NAMALWA (cell line): Measurements from ENCODE around the gene COL4A1.

Experiments
- DNase-seq: peaks from one replicate; pipeline ENCODE4 v3.0.0-alpha.2; 2015; ENCODE audit warnings: low spot score

Gene COL4A1

DNA sequence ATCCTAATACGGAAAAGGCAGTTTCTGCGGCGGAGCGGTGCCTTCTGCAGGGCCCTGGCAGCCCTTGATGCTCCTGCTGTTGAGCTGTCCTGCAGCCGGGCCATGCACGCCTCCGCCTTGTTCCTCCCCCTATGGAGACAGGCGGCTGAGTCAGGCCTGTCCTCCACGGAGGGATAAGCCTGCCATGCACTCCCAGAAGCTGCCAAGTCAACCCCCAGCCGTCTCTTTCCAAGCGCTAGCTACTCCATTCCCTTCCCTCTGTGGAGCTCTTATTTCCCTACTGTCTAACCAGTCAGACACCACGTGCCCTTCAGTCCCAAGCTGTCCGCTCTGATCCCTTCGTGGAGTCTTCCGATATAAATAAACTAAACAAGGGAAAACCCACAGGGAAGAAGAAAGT is 197.0 kb downstream of the COL4A1 start:
- no peak for DNase-seq

DNA sequence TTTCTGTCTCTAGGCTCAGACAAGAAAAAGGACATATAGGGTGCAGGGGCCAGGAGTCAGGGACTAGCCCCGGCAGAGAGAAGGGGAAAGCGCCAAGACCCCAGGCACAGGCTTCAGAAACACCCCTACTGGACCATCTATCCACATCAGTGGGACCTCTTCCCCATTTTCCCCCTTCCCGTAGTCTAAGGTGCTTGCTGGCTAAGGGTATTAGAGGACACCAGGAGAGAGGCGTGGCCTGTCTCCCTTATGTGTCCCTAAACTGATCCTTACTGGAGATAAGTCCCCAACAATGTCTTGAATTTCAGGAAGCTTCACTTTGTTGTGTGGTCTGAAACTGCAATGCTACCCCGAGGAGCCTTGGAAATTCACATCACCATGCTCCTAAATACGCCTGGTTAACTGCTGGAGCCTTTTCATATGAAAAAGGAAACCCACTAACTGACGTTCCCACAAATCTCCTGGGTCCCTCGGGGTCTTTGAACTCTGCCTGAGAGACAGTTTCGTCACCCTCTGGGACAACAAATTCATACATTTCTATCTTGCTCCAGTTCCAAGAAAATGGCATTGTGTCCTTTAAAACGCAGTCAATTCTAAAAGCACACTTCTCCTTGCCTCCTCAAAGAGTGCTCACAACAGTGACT is 197.7 kb downstream of the COL4A1 start:
- no peak for DNase-seq

DNA sequence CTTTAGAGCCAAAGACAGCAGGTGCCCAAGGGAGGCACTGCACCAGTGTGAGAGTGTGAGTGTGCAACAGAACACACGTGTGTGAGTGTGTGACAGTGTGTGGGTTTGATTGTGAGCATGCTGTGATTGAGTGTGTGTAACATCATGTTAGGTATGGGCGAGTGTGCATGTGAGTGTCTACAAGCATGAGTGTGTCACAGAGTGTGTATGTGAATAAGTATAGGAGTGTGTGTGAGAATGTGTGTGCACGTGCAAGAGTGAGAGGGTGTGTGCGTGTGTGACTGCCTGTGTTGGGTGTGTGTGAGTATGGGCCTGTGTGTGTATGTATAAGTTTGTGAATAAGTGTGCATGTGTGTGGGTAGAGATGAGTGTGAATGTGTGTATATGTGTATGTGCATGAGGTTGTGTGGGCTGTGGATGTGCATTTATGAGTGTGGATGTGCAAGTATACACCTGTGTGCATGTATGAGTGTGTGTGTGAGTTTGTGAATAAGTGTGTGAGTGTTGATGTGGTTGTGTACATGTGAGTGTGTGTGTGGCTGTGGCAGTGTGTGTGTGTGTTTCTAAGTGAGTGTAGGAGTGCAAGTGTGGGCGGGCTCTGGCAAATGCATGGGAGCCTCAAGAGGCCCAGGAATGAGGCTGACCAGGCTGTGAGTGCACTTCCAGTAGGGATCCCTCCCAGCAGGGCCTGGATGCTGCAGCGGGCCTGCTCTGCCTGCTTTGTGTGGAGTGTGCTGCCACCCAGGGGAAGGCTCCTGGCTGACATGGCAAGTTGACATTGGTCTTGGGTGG is 198.4 kb downstream of the COL4A1 start:
- peak; percentile 26 for DNase-seq

DNA sequence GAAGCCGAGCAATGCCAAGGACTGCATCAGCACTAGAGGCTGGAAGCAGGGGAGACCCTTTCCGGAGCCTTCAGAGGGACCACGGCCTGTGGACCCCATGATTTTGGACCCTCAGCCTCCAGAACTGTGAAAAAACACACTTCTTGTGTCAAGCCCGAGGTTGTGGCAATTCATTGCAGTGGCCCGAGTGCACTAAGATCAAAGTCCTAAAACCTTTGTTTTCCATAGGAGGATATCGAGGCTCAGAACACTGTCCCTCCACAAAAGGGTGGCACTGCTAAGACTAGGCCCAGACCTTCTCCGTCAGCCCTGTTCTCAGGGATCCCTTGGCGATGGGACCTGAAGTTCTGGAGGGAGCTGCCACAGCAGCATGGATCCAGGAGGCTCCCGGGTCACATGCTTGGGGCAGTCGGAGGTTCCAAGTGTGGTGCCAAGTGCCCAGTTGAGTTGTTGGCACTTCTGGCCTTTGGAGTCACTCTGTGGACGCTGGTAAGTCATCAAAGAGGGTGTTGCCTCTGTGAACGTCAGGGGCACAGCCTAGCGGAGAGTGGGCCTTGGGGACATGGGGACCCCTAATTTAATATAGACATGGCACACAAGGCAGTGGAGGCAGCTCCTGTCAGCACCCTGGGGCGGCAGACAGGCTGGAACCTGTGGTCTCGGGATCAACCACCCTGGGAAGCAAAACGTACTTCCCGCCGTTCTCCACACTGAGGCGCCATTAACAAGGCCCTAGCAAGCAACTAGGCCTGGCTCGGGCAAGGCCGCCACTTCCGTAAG is 199.2 kb downstream of the COL4A1 start:
- DNase-seq: no peak

DNA sequence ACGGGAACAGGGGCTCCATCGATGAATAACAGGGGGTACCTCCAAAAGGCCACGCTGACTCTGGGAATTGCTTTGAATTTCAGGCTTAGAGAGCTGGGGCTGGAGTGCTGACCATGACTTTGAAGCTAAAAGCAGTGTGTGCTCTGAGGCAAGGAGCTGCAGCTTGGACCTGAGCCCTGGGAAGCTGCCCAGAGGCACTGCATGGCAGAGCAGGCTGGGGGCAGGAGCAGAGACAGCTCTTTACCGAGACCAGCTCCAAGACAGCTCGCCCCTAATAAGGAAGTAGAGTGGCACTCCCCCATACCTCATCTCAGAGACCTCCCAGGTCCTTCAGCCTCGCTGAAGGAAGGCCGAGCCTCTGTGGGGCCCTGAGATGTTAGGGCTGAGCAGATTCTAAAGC is 200.2 kb downstream of the COL4A1 start:
- no peak for DNase-seq

DNA sequence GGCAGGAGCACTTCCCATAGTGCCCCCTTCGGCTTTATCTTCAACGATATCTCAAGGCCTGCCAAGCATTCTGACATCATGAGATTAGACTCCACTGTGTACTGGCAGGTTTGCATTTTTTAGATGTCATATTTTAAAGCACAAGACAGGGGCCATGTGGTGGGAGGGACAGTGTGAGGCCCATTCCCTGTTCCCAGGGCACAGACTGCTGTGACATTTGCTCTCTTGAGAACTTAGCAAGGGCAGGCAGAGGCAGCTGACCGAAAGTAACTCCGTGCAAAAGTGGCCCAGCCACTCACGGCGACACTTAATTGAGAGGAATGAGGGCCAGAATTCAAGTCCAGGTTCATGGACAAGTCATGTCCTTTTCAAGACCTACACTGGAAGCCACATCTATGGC is 201.8 kb downstream of the COL4A1 start:
- DNase-seq: no peak

DNA sequence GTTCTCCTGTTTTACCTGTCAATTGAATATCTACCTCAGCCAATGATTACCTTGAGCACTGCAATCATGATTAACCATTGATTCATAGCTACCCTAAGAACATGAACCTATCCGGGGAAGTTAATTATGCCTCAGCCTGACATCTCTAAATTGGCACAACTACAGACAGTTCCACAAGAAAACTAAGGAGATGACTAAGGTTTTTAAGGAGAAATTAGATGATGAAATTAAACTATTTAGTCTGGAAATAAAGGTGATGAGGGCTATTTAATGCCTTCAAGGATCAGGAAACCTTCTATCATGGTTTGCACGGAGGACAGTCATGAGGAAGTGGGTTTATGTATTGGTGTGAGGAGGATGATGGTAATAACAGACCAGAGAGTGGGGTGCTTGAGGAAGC is 203.4 kb downstream of the COL4A1 start:
- DNase-seq: no peak

DNA sequence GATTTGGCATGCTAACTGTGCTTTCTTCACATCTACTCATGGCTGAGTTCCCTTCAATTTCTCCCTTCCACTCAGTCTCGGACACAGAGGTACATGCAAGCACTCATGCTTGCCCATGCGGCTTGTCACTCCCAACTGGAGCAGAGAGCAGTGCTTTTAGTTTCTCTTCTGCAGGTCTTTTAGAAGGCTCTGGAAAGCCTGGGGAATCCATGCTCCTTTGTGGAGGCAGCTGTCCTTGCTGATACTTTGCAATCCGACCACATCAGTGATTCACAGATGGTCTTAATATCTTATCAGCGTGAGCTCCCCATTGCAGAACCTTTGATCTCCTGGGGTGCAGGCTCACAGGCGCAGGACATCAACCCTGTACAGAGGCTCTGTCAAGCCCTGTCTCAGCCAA is 203.9 kb downstream of the COL4A1 start:
- DNase-seq: no peak

DNA sequence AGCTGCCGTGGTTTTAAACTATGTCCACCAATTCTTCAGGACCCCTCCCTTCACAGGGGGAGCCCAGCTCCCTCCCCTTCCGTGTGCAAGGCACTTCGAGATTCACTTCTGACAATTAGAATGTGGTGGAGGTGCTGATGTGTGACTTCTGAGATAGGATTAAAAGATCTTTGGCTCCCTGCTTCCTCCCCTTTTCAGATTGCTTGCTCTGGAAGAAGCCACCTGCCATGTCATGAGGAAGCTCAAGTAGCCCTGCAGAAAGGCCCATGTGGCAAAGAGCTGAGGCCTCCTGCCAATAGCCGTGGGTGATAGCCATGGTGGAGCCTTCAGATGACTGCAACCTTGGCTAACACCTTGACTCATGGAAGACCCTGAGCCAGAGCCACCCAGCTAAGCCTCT is 204.9 kb downstream of the COL4A1 start:
- no peak for DNase-seq

DNA sequence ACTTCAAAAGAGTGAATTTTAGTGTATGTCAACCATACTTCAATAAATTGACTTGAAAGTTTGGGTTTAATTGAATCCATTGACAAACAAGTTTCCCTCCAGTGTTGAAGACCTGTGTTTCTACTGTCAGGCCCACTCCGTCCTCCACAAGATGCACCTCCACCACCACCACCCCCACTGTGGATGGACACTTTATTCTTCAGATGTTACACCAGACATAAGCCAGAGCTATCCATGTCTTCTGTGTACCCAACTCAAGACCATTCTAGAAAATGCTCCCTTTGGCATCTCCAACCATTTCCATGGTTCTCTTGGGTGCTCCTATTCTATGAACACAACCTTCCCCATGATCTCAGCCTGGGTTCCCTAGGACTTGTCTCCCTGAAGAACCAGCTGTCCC is 207.0 kb downstream of the COL4A1 start:
- DNase-seq: no peak
